GM12874 (cell line): ENCODE data around the gene SIDT1.

Experiments
- TF ChIP-seq, protein P1 (sequence below): IDR thresholded peaks from 2 replicates; pipeline ENCODE4 v1.5.1; 2011; ENCODE audit warnings: low read depth, mild to moderate bottlenecking, control low read depth, low read length, moderate library complexity; ENCODE audit not compliant: insufficient read depth

Gene SIDT1

GRCh38 chr3:113663324-113663750 is 131.0 kb downstream of the SIDT1 start:
- TF ChIP-seq, protein P1, sequence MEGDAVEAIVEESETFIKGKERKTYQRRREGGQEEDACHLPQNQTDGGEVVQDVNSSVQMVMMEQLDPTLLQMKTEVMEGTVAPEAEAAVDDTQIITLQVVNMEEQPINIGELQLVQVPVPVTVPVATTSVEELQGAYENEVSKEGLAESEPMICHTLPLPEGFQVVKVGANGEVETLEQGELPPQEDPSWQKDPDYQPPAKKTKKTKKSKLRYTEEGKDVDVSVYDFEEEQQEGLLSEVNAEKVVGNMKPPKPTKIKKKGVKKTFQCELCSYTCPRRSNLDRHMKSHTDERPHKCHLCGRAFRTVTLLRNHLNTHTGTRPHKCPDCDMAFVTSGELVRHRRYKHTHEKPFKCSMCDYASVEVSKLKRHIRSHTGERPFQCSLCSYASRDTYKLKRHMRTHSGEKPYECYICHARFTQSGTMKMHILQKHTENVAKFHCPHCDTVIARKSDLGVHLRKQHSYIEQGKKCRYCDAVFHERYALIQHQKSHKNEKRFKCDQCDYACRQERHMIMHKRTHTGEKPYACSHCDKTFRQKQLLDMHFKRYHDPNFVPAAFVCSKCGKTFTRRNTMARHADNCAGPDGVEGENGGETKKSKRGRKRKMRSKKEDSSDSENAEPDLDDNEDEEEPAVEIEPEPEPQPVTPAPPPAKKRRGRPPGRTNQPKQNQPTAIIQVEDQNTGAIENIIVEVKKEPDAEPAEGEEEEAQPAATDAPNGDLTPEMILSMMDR, result no peak

DNA sequence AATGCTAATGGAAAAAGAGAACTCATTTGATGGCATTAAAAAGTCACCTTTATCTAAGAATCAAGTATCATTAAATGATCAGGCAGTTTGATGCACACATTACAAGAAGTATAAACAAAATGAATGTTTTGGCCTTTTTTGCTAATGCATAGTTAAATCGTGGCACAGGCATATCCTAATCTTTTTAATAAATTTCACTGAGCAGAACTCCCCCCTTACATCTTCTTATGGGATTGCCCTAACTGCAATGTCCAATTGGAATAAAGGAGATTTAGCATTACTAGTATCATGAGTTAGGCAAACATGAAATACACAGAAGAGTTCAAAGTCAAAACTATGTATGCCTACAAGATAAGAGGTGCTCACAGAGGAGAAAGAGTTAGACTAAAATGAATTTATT is 131.4 kb downstream of the SIDT1 start:
- TF ChIP-seq, protein P1, result no peak

- TF ChIP-seq, protein P1, result no peak
Observed at GRCh38 chr3:113664523-113665094, 132.3 kb downstream of the SIDT1 start.

- TF ChIP-seq, protein P1, result no peak
Observed at GRCh38 chr3:113668015-113668414, 135.7 kb downstream of the SIDT1 start.

- TF ChIP-seq, protein P1, result no peak
Observed at GRCh38 chr3:113673593-113673992, 141.2 kb downstream of the SIDT1 start.

DNA sequence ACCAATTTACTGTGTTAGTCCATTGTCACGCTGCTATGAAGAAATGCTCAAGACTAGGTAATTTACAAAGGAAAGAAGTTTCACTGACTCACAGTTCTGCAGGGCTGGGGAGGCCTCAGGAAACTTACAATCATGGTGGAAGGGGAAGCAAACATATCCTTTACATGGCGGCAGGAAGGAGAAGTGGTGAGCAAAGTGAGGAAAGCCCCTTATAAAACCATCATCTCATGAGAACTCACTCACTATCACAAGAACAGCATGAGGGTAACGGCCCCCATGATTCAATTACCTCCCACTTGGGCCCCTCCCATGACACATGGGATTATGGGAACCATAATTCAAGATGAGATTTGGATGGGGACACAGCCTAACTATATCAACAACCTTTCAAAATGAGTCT is 143.9 kb downstream of the SIDT1 start:
- TF ChIP-seq, protein P1, result no peak

GRCh38 chr3:113677737-113678136 is 145.4 kb downstream of the SIDT1 start:
- TF ChIP-seq, protein P1, result no peak

DNA sequence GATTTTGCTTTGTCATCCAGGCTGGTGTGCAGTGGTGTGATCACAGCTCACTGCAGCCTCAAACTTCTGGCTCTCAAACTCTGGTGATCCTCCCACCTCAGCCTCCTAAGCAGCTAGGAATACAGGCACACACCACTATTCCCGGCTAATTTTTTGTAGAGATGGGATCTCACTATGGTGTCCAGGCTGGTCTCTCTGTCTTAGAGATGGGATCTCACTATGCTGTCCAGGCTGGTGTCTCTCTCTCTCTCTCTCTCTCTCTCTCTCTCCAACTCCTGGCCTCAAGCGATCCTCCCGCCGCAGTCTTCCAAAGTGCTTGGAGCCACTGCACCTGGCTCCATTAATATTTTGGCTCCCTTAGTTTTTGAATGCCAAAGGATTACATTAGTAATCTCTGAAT is 146.4 kb downstream of the SIDT1 start:
- TF ChIP-seq, protein P1, result no peak
